Adrenal gland (tissue), 12 donors: ENCODE data around the gene RASSF5. TPM values are rescaled to one million over a fixed set of nuclear protein-coding genes. Genes with fewer than 3 reads are reported as not detected.

Source experiments
- DNase-seq, 7 donors: peaks; one replicate each; pipeline ENCODE4 v3.0.0-alpha.2; 2019 to 2020
- H3K27ac ChIP-seq, 5 donors: fragments of 200-600 bp; sonication (generic) in 4 of 5; 1 replicate in 3 of 5; 2 replicates in 2 of 5; pipeline versions ENCODE4 v1.5.1 to v1.8.0; 2016 to 2020; ENCODE audit warnings: mild to moderate bottlenecking in 1 of 5
- H3K27me3 ChIP-seq: fragments of 200-600 bp; 2 replicates; pipeline ENCODE4 v1.8.0; 2021
- H3K36me3 ChIP-seq, 2 donors: fragments of 200-600 bp; replicated peaks in 1 of 2; 1 replicate in 1 of 2; 2 replicates in 1 of 2; pipeline versions ENCODE4 v1.5.1 to v1.8.0; 2018 to 2022
- H3K4me1 ChIP-seq, 2 donors: fragments of 200-600 bp; replicated peaks in 1 of 2; 1 replicate in 1 of 2; 2 replicates in 1 of 2; pipeline versions ENCODE4 v1.5.1 to v1.8.0; 2018 to 2021
- H3K4me3 ChIP-seq, 4 donors: fragments of 200-600 bp; sonication (generic) in 3 of 4; one replicate each; pipeline ENCODE4 v1.5.1; 2016 to 2018
- H3K9me3 ChIP-seq, 3 donors: fragments of 200-600 bp; sonication (generic) in 1 of 3; replicated peaks in 1 of 3; 1 replicate in 2 of 3; 2 replicates in 1 of 3; pipeline versions ENCODE4 v1.5.1 to v1.8.0; 2016 to 2021
- CTCF ChIP-seq, 6 experiments: fragments of 450-650 bp in 4 of 6; fragments of 200-600 bp in 2 of 6; sonication (generic) in 1 of 6; IDR thresholded peaks; 1 replicate in 5 of 6; 2 replicates in 1 of 6; pipeline versions ENCODE4 v1.5.1 to v1.8.0; 2016 to 2021; ENCODE audit warnings: antibody characterized with exemption in 6 of 6, mild to moderate bottlenecking in 2 of 6, moderate library complexity in 1 of 6
- POLR2A ChIP-seq, 2 donors: fragments of 450-650 bp; IDR thresholded peaks; one replicate each; pipeline ENCODE4 v1.6.1; 2017; ENCODE audit warnings: antibody characterized with exemption in 2 of 2, mild to moderate bottlenecking in 2 of 2, moderate library complexity in 1 of 2
- WGBS, 4 donors: extraction: QIAGEN DNeasy Blood & Tissue Kit in 2 of 4; methylation state at CpG; one replicate each; pipeline versions ENCODE4 v1.1.5 to v1.1.7; 2013 to 2017; 5-methylcytosine and 5-hydroxymethylcytosine counted together
- intact Hi-C, 2 donors: fragments of 100-400 bp; cut with DNase I; formaldehyde crosslinking; loops; one replicate each; pipeline versions ENCODE4 v1.14.1 to v1.15.0; 2022 to 2023
- polyA plus RNA-seq, 3 donors: library from polyadenylated mRNA; stranded (reverse); fragments of 200-250 nt in 2 of 3; fragments of 350-450 nt in 1 of 3; fragmentation: Illumina TruSeq in 1 of 3; extraction: RNeasy Lipid Tissue Mini Kit (QIAGEN cat#74804) in 1 of 3; gene quantifications; one replicate each; pipeline ENCODE4 v1.2.3, GENCODE V29; 2013 to 2014
- total RNA-seq, 9 donors: library from RNA; depleted of rRNA in 4 of 9; stranded (reverse); fragments of >200 nt in 4 of 9; fragments of 120-200 nt in 1 of 9; fragmentation: NEBNext Ultra II Directional in 1 of 9; extraction: Animal tissue kit (Norgen Biotek cat#: 25700) in 1 of 9; gene quantifications; one replicate each; pipeline versions ENCODE4 v1.1.0 to v1.2.4, GENCODE V29; 2013 to 2023
- donor health status: healthy with polysubstance abuse.
- donor health status: Bipolar disorder and iron deficiency.
- donor health status: DM: yes; HTN: yes; CAD: no.
- donor health status: DM: no; HTN: no; CAD: no.
- donor health status: DM: no; HTN: no; CAD: no.
- donor health status: DM: yes; HTN: yes; CAD: no.

The RASSF5 gene
- total and polyA plus RNA-seq, 12 donors: 7.1 to 57.9 (median 27.0) TPM

- H3K4me3 ChIP-seq: no peak overlapping the region
- no peaks in the 10 kb centered on the region for H3K36me3 ChIP-seq
- no peak overlapping the region for H3K27ac ChIP-seq
- TF ChIP-seq POLR2A (IDR thresholded peaks at IDR 0.05): no peak
- TF ChIP-seq CTCF (IDR thresholded peaks at IDR 0.05): no peak
- peaks cover 0 to 2% of the 10 kb centered on the region in 2 donors for H3K4me1 ChIP-seq
- intact Hi-C loops: no loop called here
- H3K9me3 ChIP-seq: no peaks in the 10 kb centered on the region
- DNase-seq: no peak
- 0 to 73% (median 50%) methylated on average over 1 of the region's 1 CpG; no CpG with 5 or more reads in 1 of the 4 donors for WGBS, 4 donors
- H3K27me3 ChIP-seq: no peaks in the 10 kb centered on the region
These were observed 121.6 kb downstream of the RASSF5 start for GRCh38 chr1:206628916-206629315.

- H3K9me3 ChIP-seq: no peaks in the 10 kb centered on the region
- peak; percentile 40 to 85 (median 62) for DNase-seq
- no peak overlapping the region for H3K4me3 ChIP-seq
- WGBS, 4 donors: 29 to 37% (median 36%) methylated on average over 4 of the region's 4 CpGs
- H3K27ac ChIP-seq: no peak overlapping the region
- peaks cover 8 to 16% of the 10 kb centered on the region in 2 donors for H3K4me1 ChIP-seq
- H3K36me3 ChIP-seq: no peaks in the 10 kb centered on the region
- TF ChIP-seq CTCF (IDR thresholded peaks at IDR 0.05) (peak in 5 of 6 experiments; percentile 34 to 49 (median 45)), POLR2A (IDR thresholded peaks at IDR 0.05) (no peak)
- intact Hi-C loops: loop anchor here (10.0 kb wide), 2 partner anchors 94 to 284 kb away; no protein-coding TSS in a partner anchor
- H3K27me3 ChIP-seq: no peaks in the 10 kb centered on the region
These were observed 123.8 kb downstream of the RASSF5 start for GRCh38 chr1:206631085-206631509.

DNA sequence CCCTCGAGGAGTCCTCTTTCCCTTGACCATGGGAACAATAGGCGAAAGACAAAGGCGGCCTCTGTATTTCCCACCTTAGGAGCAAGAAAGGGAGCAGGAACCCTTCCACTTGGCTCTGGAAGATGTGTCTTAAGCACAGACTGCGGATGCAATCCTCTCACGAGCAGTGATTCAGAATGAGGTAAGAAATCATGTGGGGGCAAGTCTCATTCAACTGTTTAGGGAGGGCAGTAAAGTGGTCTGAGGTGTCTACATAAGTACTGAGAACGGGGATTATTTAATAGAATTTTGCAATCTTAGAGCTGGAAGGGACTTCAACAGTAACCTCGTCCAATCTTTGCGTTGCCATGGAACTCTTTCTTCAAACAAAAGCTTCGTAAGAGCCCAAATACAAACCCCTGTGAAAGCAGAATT lies 126.4 kb downstream of the RASSF5 start:
- TF ChIP-seq CTCF (IDR thresholded peaks at IDR 0.05) (no peak), POLR2A (IDR thresholded peaks at IDR 0.05) (no peak)
- Histone ChIP-seq H3K27ac (peak overlapping the region in 1 of 5 donors; percentile 81), H3K27me3 (no peaks in the 10 kb centered on the region), H3K9me3 (no peaks in the 10 kb centered on the region), H3K4me1 (peaks cover 8 to 28% of the 10 kb centered on the region in 2 donors), H3K36me3 (no peaks in the 10 kb centered on the region), H3K4me3 (no peak overlapping the region)
- peak in 2 of 7 donors; percentile 5 to 12 for DNase-seq
- intact Hi-C loops: loop anchor here (2.0 to 10.0 kb wide), 3 partner anchors 31 to 281 kb away; no protein-coding TSS in a partner anchor
- 39 to 45% (median 43%) methylated on average over 9 of the region's 9 CpGs for WGBS, 4 donors

- WGBS, 4 donors: 12 to 13% (median 12%) methylated on average over 25 to 26 of the region's 26 CpGs
- TF ChIP-seq CTCF (IDR thresholded peaks at IDR 0.05) (peak; percentile 76 to 91 (median 87)), POLR2A (IDR thresholded peaks at IDR 0.05) (no peak)
- Histone ChIP-seq H3K9me3 (no peaks in the 10 kb centered on the region), H3K27ac (peak overlapping the region in 3 of 5 donors; percentile 44 to 85 (median 81)), H3K27me3 (no peaks in the 10 kb centered on the region), H3K36me3 (peaks cover 0 to 3% of the 10 kb centered on the region in 2 donors), H3K4me3 (peak overlapping the region in 2 of 4 donors; percentile 80 to 97), H3K4me1 (peaks cover 8 to 28% of the 10 kb centered on the region in 2 donors)
- peak; percentile 92 to 98 (median 98) for DNase-seq
- intact Hi-C loops: loop anchor here (2.0 to 10.0 kb wide), 3 partner anchors 30 to 280 kb away; no protein-coding TSS in a partner anchor
These were observed 127.2 kb downstream of the RASSF5 start for GRCh38 chr1:206634365-206635079.
